Mesothelial cell of epicardium (in vitro differentiated cells): ENCODE results near the gene SLC25A1. TPM values are rescaled to one million over a fixed set of nuclear protein-coding genes. Genes with fewer than 3 reads are reported as not detected.
A peak's percentile ranks its signal among the peaks of the same experiment; 100 is the strongest.

ENCODE experiments used
- DNase-seq, 2 experiments: peaks; one replicate each; pipeline ENCODE4 v3.0.0; 2021; ENCODE audit warnings: low spot score in 2 of 2; ENCODE audit not compliant: unreplicated experiment in 2 of 2
- H3K27ac Mint-ChIP-seq: 2 replicates; pipeline ENCODE4 v1.8.0; 2021; ENCODE audit warnings: mixed read lengths
- H3K27me3 Mint-ChIP-seq: 2 replicates; pipeline ENCODE4 v1.8.0; 2021; ENCODE audit warnings: low read depth, mixed read lengths
- H3K36me3 Mint-ChIP-seq: 2 replicates; pipeline ENCODE4 v1.8.0; 2021; ENCODE audit warnings: mixed read lengths
- H3K4me1 Mint-ChIP-seq: 2 replicates; pipeline ENCODE4 v1.8.0; 2021; ENCODE audit warnings: mixed read lengths
- H3K4me3 Mint-ChIP-seq: 2 replicates; pipeline ENCODE4 v1.8.0; 2021; ENCODE audit warnings: mild to moderate bottlenecking, moderate library complexity, mixed read lengths
- H3K9me3 Mint-ChIP-seq: 2 replicates; pipeline ENCODE4 v1.8.0; 2021; ENCODE audit warnings: mixed read lengths
- CTCF ChIP-seq: fragments of 200-600 bp; sonication (generic); IDR thresholded peaks from one replicate; pipeline ENCODE4 v1.5.0; 2021; ENCODE audit warnings: antibody characterized with exemption; ENCODE audit not compliant: unreplicated experiment
- total RNA-seq: library from RNA; stranded (reverse); gene quantifications from 3 replicates; pipeline ENCODE4 v1.2.1, GENCODE V29; 2021

Gene SLC25A1
- total RNA-seq, 1 donor from 2014 or later = 73.6 TPM

- TF ChIP-seq CTCF = no peak
- Mint-ChIP-seq H3K27me3 (peaks cover 80% of the 10 kb centered on the region), H3K9me3 (peaks cover 4% of the 10 kb centered on the region), H3K4me3 (peak within 1 kb of the TSS; percentile 46), H3K4me1 (peaks cover 3% of the 10 kb centered on the region), H3K36me3 (no peaks in the 10 kb centered on the region), H3K27ac (no peak within 1 kb of the TSS)
- no peak for DNase-seq
Measured at GRCh38 chr22:19149991-19150390, 28.5 kb downstream of the SLC25A1 start, which contains the start of gene GSC2. GSC2 (minus strand) TSS chr22:19150292; CDS start chr22:19150283, 9 bp downstream.

GRCh38 chr22:19149047-19149883 lies 29.3 kb downstream of the SLC25A1 start:
- no peak for TF ChIP-seq CTCF
- DNase-seq = peak in 1 of 2 experiments; percentile 7
- Mint-ChIP-seq H3K27ac (no peak overlapping the region), H3K4me3 (no peak overlapping the region), H3K27me3 (peaks cover 77% of the 10 kb centered on the region), H3K36me3 (no peaks in the 10 kb centered on the region), H3K4me1 (peaks cover 5% of the 10 kb centered on the region), H3K9me3 (peaks cover 4% of the 10 kb centered on the region)

GRCh38 chr22:19148417-19149046 lies 30.0 kb downstream of the SLC25A1 start:
- TF ChIP-seq CTCF = no peak
- Mint-ChIP-seq H3K36me3 (no peaks in the 10 kb centered on the region), H3K4me1 (peaks cover 11% of the 10 kb centered on the region), H3K27ac (no peak overlapping the region), H3K9me3 (peaks cover under 1% of the 10 kb centered on the region), H3K4me3 (no peak overlapping the region), H3K27me3 (peaks cover 71% of the 10 kb centered on the region)
- DNase-seq = no peak

GRCh38 chr22:19147195-19147780 lies 31.2 kb downstream of the SLC25A1 start:
- no peak overlapping the region for H3K27ac Mint-ChIP-seq
- H3K4me1 Mint-ChIP-seq = peaks cover 14% of the 10 kb centered on the region
- DNase-seq = no peak
- no peak overlapping the region for H3K4me3 Mint-ChIP-seq
- TF ChIP-seq CTCF = no peak
- H3K36me3 Mint-ChIP-seq = no peaks in the 10 kb centered on the region
- H3K9me3 Mint-ChIP-seq = no peaks in the 10 kb centered on the region
- peaks cover 60% of the 10 kb centered on the region for H3K27me3 Mint-ChIP-seq

GRCh38 chr22:19146215-19146968 lies 32.1 kb downstream of the SLC25A1 start:
- peaks cover 2% of the 10 kb centered on the region for H3K36me3 Mint-ChIP-seq
- H3K27me3 Mint-ChIP-seq = peaks cover 51% of the 10 kb centered on the region
- H3K4me3 Mint-ChIP-seq = no peak overlapping the region
- H3K4me1 Mint-ChIP-seq = peaks cover 14% of the 10 kb centered on the region
- H3K9me3 Mint-ChIP-seq = no peaks in the 10 kb centered on the region
- no peak overlapping the region for H3K27ac Mint-ChIP-seq
- DNase-seq = no peak
- TF ChIP-seq CTCF = no peak
